Right lobe of liver (tissue), 4 donors: ENCODE data around the gene PTTG1.

ENCODE experiments used
- POLR2A ChIP-seq: fragments of 450-650 bp; IDR thresholded peaks from one replicate; pipeline ENCODE4 v1.6.1; 2017; ENCODE audit warnings: antibody characterized with exemption, mild to moderate bottlenecking
- TF ChIP-seq, protein P1 (sequence below), 4 donors: fragments of 200-600 bp in 3 of 4; fragments of 450-650 bp in 1 of 4; IDR thresholded peaks; one replicate each; pipeline versions ENCODE4 v1.5.1 to v1.8.0; 2016 to 2022; ENCODE audit warnings: antibody characterized with exemption in 4 of 4, mild to moderate bottlenecking in 2 of 4
- donor health status: DM: no; HTN: no; CAD: no.
- donor health status: DM: no; HTN: no; CAD: no.
- donor health status: DM: no; HTN: yes; CAD: no.

DNA sequence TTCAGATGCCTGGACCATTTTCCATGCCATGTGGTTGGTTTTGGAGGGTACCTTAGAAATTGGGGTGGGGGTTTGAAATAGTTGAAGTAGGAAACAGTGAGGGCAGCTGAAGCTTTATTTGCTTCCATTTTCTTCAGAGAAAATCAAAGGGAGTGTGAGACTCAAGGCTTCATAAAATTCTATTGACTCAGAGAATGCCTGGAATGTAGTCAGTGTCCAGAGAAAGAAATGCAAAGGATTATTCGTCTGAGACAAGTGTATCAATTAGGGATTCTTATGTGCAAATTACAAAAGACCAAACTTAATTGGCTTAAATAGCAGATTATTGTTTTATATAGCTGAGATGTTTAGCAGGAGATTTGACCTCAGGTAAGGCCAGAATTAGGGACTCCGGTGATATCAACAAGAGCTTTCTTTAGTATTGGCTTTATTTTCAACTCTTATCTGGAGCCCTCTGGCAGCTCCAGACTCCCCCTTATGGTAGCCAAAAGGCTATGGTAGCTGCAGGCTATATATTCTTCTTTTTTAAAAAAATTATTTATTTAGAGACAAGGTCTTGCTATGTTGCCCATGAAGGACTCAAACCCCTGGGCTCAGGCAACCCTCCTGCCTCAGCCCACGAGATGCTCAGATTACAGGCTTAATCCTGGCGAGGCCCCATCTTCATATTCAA, 38.9 kb downstream of the PTTG1 start:
- no peak for TF ChIP-seq POLR2A
- TF ChIP-seq, protein P1, sequence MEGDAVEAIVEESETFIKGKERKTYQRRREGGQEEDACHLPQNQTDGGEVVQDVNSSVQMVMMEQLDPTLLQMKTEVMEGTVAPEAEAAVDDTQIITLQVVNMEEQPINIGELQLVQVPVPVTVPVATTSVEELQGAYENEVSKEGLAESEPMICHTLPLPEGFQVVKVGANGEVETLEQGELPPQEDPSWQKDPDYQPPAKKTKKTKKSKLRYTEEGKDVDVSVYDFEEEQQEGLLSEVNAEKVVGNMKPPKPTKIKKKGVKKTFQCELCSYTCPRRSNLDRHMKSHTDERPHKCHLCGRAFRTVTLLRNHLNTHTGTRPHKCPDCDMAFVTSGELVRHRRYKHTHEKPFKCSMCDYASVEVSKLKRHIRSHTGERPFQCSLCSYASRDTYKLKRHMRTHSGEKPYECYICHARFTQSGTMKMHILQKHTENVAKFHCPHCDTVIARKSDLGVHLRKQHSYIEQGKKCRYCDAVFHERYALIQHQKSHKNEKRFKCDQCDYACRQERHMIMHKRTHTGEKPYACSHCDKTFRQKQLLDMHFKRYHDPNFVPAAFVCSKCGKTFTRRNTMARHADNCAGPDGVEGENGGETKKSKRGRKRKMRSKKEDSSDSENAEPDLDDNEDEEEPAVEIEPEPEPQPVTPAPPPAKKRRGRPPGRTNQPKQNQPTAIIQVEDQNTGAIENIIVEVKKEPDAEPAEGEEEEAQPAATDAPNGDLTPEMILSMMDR (IDR thresholded peaks at IDR 0.05), result no peak
